ENCODE measurements around the gene DZIP3.

DZIP3 gene

DNA sequence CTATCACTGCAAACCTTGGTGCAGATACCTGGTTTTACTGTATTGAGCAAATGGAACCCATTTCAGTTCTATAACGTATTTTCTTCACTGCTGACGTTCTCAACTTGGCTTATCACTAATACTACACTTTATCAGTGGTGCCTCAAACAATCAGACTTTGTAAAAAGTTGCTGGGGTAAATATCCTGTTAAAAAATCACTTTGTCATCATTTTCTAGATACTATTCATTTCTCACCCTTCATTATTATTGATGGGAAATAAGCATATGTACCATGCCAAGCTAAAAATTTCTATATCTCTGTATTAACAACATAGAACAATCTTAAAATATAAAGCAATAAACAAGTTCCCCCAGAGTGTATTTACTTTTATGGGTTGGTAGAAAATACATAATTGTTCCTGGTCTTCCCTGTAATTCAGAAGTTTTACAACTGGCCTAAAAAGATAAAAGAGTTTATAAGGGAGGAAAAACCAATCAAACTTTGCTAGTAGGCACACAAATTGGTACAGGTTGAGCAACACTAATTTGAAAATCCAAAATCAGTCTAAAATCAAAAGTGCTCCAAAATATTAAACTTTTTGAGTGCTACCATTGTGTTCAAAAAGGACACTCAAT is 33.4 kb upstream of the DZIP3 start:
- H3K4me2 ChIP-seq (ENCODE audit: low read depth, low read length) = no peak overlapping the region
- no peak for TF ChIP-seq EZH2phosphoT487 (IDR thresholded peaks at IDR 0.05; ENCODE audit: low read length)
- no peak for TF ChIP-seq EZH2 (optimal IDR thresholded peaks at IDR 0.05; ENCODE audit: low read depth, low read length)
- TF ChIP-seq, protein P1, sequence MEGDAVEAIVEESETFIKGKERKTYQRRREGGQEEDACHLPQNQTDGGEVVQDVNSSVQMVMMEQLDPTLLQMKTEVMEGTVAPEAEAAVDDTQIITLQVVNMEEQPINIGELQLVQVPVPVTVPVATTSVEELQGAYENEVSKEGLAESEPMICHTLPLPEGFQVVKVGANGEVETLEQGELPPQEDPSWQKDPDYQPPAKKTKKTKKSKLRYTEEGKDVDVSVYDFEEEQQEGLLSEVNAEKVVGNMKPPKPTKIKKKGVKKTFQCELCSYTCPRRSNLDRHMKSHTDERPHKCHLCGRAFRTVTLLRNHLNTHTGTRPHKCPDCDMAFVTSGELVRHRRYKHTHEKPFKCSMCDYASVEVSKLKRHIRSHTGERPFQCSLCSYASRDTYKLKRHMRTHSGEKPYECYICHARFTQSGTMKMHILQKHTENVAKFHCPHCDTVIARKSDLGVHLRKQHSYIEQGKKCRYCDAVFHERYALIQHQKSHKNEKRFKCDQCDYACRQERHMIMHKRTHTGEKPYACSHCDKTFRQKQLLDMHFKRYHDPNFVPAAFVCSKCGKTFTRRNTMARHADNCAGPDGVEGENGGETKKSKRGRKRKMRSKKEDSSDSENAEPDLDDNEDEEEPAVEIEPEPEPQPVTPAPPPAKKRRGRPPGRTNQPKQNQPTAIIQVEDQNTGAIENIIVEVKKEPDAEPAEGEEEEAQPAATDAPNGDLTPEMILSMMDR (IDR thresholded peaks at IDR 0.05; ENCODE audit: low read length) = no peak

DNA sequence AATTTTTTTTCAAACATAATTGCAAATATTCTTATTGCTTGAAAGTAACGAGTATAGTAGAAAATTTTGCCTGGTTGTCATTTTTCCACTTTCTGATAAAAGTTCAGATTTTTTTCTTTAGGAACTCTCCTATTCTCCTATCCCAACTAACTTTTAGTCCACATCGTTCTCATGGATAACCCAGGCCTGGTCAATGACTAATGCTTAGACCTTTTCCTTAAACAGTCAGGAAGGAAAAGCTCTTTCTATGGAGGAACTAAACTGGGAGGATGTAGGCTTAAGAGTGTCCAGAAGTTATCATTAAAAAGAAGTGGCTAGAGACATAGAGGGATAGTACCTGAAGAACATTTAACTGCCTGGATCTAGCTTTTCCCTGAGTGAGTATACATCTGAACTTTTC is 27.0 kb upstream of the DZIP3 start:
- Histone ChIP-seq H3K79me2 (ENCODE audit: low read length) (no peaks in the 10 kb centered on the region), H3K4me3 (ENCODE audit: low read length) (no peak overlapping the region), H3K9me2 (replicated peaks; ENCODE audit: insufficient read depth, low read length) (no peaks in the 10 kb centered on the region), H3K27ac (ENCODE audit: low read length) (no peak overlapping the region), H3K9ac (ENCODE audit: low read length) (no peak overlapping the region), H3K4me2 (ENCODE audit: low read depth, low read length) (no peak overlapping the region), H2AFZ (ENCODE audit: low read length) (no peak overlapping the region), H3F3A (ENCODE audit: insufficient read depth, low read length) (no peaks in the 10 kb centered on the region), H4K20me1 (ENCODE audit: insufficient read depth, low read length) (no peaks in the 10 kb centered on the region), H3K9me3 (replicated peaks; ENCODE audit: insufficient read depth, low read length) (no peaks in the 10 kb centered on the region), H3K4me1 (ENCODE audit: low read length) (no peaks in the 10 kb centered on the region), H3K27me3 (replicated peaks; ENCODE audit: insufficient read depth, low read length) (no peaks in the 10 kb centered on the region), H3K36me3 (replicated peaks; ENCODE audit: insufficient read depth, low read length) (no peaks in the 10 kb centered on the region; the same call in 1 of the 2 replicates)
- no peak for DNase-seq
- TF ChIP-seq, protein P1 (IDR thresholded peaks at IDR 0.05; ENCODE audit: low read length) = no peak
- TF ChIP-seq EZH2 (optimal IDR thresholded peaks at IDR 0.05; ENCODE audit: low read depth, low read length) (no peak), EZH2phosphoT487 (IDR thresholded peaks at IDR 0.05; ENCODE audit: low read length) (no peak)

More for the DNA sequence above, 33.4 kb upstream of the DZIP3 start:
- no peaks in the 10 kb centered on the region for H4K20me1 ChIP-seq (ENCODE audit: insufficient read depth, low read length)
- H3K9me3 ChIP-seq (replicated peaks; ENCODE audit: insufficient read depth, low read length) = no peaks in the 10 kb centered on the region
- H3K4me1 ChIP-seq (ENCODE audit: low read length) = no peaks in the 10 kb centered on the region
- H3F3A ChIP-seq (ENCODE audit: insufficient read depth, low read length) = no peaks in the 10 kb centered on the region
- no peaks in the 10 kb centered on the region for H3K27me3 ChIP-seq (replicated peaks; ENCODE audit: insufficient read depth, low read length)
- no peak overlapping the region for H3K27ac ChIP-seq (ENCODE audit: low read length)
- no peak overlapping the region for H2AFZ ChIP-seq (ENCODE audit: low read length)
- no peak overlapping the region for H3K9ac ChIP-seq (ENCODE audit: low read length)
- DNase-seq = no peak
- H3K36me3 ChIP-seq (replicated peaks; ENCODE audit: insufficient read depth, low read length) = no peaks in the 10 kb centered on the region; the same call in 1 of the 2 replicates
- no peaks in the 10 kb centered on the region for H3K79me2 ChIP-seq (ENCODE audit: low read length)
- no peak overlapping the region for H3K4me3 ChIP-seq (ENCODE audit: low read length)
- no peaks in the 10 kb centered on the region for H3K9me2 ChIP-seq (replicated peaks; ENCODE audit: insufficient read depth, low read length)

DNA sequence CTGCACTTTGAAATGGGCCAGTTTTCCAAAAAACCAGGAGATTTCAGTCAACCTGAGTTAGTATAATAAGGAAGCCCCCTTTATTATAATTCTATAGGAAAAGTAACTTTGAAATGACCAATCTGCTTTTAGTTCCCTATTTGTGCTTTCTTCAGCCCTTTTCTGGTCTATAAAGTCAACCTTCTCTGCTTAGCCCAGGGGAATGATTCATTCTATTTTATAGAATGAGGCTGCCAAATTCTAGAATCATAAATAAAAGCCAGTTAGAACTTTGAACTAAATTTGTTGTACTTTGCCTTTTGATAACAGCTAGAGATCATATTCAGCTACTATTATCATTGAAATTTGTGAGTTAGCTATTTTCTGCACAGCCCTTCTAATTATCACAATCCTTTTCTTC is 25.0 kb upstream of the DZIP3 start:
- Histone ChIP-seq H3K4me1 (ENCODE audit: low read length) (no peaks in the 10 kb centered on the region), H3K79me2 (ENCODE audit: low read length) (no peaks in the 10 kb centered on the region), H3K9ac (ENCODE audit: low read length) (no peak overlapping the region), H3K36me3 (replicated peaks; ENCODE audit: insufficient read depth, low read length) (no peaks in the 10 kb centered on the region; the same call in 1 of the 2 replicates), H3K4me3 (ENCODE audit: low read length) (no peak overlapping the region), H3K27ac (ENCODE audit: low read length) (no peak overlapping the region), H4K20me1 (ENCODE audit: insufficient read depth, low read length) (no peaks in the 10 kb centered on the region), H3F3A (ENCODE audit: insufficient read depth, low read length) (no peaks in the 10 kb centered on the region), H3K27me3 (replicated peaks; ENCODE audit: insufficient read depth, low read length) (no peaks in the 10 kb centered on the region), H3K9me3 (replicated peaks; ENCODE audit: insufficient read depth, low read length) (no peaks in the 10 kb centered on the region), H3K4me2 (ENCODE audit: low read depth, low read length) (no peak overlapping the region), H3K9me2 (replicated peaks; ENCODE audit: insufficient read depth, low read length) (no peaks in the 10 kb centered on the region), H2AFZ (ENCODE audit: low read length) (no peak overlapping the region)
- TF ChIP-seq EZH2phosphoT487 (IDR thresholded peaks at IDR 0.05; ENCODE audit: low read length) = no peak
- no peak for TF ChIP-seq EZH2 (optimal IDR thresholded peaks at IDR 0.05; ENCODE audit: low read depth, low read length)
- TF ChIP-seq, protein P1 (IDR thresholded peaks at IDR 0.05; ENCODE audit: low read length) = no peak
- DNase-seq = no peak
